GM19372 (cell line): ENCODE data around the gene COMMD2.

Source experiments
- ATAC-seq: cut with Tn5 transposase; IDR thresholded peaks from one replicate; pipeline ENCODE4 v1.9.1; 2021; ENCODE audit warnings: mild to moderate bottlenecking, low read depth, moderate library complexity; ENCODE audit not compliant: unreplicated experiment

COMMD2 gene

DNA sequence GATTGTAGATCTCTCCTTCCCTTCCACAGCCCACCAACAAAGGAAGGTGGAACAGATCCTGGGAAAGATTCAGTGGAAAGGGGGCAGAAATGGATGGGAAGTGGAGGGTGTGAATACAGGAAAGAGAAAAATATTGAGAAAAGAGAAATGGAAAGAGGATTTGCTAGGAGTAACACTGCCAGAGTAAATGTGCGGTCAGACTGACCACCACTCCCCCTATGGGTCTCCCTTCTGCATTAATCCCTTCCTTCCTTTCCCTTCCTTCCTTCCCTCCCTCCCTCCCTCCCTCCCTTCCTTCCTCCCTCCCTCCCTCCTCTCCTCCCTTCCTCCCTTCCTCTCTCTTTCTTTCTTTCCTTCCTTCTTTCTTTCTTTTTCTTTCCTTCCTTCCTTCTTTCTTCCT lies 12.0 kb upstream of the COMMD2 start:
- no peak for ATAC-seq

DNA sequence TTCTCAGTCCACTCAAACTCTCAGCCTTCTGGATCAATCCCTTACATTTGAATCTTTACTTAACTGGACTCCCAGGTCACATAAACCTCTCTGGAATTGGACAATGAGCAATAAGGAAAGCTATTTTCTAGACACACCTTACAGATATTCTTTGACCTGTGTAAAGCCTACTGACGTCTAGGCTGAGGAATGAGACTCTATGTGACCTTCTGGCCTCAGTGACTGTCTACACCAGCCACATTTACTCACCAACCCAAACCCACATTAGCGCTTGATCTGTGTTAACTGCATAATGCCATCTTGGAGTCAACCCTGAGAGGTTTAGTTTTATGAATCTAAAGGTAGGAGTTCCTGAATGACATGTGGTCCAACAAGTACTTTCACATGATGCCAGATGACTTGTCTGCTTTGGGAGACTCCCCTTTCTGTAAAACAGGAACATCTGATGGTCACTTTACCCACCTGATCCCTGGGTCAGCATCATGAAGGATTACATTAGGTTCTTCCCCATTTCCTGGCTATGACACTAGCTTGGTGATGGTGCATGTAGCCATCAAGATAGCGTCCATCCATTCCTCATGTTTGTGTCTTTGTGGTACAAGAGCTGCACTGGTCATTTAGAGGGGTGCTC lies 11.4 kb upstream of the COMMD2 start:
- ATAC-seq, result no peak

DNA sequence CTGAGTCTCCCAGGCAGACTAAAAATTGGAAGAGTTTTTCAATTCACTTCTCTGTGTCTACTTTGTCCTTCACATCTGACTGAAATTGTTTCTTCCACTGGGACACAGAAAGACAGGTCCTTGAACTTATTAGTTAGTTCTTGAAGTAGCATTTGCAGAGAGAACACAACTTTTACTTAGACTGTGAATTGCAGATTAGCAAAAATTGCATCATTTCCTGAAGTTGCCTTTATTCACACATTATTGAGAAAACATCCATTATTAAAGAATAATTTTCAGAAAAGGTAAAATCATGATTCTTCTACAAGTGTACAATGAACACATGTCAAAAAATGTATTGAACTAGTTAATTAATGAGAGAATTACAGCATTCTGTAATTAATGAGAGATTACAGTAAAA lies 1.4 kb upstream of the COMMD2 start:
- ATAC-seq, result no peak

DNA sequence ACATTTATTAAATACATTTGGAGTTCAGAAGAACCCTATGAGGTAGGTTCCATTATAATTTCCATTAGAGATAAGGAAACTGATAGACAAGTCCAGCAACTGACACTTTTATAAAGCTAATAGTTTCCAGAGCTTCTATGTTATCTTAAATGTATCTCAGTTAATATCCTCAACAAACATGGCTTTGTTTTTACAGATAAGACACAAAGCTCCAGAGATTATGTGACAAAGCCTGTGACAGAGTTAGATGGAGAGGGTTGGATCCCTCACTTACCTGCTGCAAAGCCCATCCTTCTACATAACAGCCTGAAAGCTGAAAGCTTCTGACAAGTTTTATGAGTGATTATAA lies 473 bp upstream of the COMMD2 start:
- no peak for ATAC-seq

DNA sequence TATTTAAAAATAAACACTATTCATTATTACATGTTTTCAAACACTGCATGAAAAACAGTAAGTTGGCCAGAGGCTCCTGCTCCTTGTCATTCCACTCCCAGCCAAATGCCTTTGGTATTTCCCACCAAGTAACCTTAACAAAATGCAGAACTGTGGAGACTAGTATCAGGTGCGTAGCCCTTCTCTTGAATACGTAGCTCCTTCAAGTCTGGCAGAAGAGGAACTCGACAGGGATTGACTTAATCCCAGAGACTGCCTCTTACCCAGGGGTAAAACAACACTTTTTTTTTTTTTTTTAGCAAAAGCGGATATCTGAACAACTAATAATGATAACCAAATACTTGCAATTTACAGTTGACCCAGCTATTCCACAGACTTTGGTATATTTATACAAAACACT lies 738 bp downstream of the COMMD2 start:
- ATAC-seq, result no peak

DNA sequence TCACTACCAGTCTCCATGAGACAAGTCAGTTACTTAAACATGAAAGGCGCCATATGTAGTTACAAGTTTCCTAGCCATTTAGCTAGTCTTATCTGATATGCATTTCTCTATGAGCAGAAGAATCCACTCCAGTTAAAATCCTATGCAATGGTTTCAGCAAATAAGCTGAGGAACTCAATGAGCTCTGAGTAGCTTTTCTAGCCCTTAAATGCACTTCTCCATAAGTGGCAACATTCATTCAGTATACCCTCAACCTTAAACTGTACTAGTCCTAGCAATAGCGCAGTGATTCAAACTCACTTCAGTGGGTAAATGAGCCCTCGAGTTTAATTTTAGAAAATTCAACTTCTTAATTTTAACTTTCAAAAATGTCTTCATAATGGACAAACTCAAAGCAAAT lies 7.7 kb downstream of the COMMD2 start:
- ATAC-seq, result no peak

DNA sequence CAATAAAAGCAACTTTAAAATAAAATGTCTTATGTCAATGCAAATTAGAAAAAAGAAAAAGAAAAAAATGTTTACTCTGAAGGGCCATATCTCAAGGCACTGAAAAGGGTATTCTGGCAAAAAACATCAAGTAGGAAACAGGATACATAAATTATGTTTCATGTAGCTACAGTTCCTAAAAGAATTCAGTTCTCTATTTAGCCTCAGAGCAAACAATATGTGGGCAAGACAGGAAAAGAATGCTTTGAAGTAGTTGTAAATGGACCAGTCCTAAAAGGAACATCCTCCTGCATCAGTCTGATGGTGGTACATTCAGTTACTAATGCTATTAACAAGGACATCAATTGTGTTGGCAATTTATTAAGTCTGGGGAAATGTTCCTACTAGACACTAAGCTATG lies 8.1 kb downstream of the COMMD2 start:
- no peak for ATAC-seq

DNA sequence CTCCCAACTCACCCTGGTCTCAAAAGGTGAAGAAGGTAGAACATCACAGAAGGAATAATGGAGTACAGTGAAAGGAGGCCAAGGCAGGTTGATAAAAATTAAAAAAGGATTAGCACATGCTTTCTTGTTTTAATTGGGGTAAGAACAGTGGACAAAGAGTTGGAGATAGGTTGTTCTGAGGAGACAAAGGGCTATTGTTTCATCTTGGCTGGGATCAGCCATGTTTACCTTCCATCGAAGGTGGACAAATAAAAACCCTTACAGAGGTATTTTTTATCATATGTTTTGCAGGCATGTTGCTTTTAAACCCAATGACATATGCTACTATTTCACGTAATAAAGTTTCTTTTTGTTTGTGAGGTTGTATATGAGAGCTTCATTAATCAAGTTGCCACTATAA lies 12.9 kb downstream of the COMMD2 start:
- no peak for ATAC-seq

DNA sequence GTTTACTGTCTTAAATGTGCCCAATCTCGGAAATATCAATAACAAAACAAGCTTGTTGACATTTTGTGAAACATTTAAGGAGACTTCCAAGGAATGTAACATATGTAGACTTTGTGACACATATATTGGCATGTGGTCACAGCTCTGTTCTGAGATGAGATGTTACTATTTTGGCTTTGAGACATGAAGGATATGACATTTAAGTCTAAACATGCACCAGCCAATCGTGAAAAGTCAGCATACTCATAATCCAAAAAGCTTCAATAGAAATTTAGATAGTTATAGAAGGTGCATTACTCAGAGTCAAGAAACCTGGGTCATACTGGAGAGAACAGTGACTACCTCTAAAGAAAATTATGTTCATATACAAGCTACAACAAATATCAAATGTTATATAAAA lies 13.4 kb downstream of the COMMD2 start:
- no peak for ATAC-seq

DNA sequence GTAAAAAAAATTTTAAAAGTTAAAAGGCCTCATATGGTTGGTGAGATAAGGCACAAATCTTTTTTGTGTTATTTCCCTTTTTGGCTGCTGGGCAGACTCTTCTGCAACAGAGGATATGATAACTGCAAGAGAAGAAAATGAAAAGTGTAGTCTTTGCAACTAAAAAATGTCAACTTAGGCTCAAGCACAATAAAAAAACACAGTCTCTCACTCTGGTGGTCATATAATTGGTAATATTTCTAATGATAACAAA lies 15.4 kb downstream of the COMMD2 start:
- no peak for ATAC-seq

DNA sequence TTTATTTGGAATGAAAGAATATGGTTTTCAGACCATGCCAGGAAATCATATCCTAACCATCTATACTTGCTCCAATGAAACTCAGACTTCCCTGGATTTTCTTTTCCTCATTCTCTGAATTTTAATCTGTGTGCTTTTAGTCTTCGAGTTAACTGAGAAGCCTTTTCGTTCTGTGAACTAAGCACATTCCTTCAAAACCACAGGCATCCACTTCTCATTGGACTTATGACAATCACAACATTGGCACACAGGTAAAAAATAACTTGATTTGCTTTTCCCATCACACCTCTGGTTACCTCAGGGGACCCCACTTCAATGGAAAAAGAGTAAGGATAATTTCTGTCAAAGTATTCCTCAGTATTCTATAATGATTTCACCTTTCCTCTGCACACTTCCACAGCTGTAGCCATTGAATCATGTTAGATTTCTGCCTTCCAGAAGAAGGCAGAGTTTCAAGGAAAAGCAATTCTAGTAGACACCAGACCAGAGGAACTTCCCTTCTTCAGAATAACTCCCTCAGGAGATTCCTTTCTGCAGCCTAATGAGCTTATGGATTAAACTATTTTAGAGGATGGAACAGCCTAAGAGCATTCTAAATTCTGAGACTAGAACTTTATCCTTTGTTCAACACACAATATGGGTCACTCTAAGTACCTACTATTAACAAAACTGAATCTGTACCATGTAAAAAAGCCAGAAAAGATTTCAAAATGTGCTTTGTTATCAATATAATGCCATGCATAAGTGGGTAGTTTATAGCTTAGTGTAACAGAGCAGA lies 15.9 kb downstream of the COMMD2 start:
- ATAC-seq, result no peak

DNA sequence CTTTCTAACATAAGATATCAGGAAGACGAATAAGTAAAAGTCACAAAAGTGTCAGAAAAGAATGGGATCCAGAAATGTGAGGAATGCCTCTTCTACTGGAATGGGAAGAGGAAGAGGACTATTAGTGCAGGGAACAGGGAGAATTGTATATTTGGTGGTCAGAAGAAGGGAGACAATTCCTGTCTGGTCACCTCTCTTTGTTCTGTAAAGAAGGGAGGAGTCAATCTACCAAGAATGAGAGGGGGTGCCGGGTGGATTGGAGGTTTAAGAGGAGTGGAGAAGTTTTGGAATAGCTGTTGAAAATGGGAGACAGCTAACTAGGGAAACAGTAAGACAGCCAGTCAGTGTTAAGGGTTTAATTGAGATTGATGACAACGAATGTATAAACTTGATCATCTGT lies 20.1 kb downstream of the COMMD2 start:
- ATAC-seq, result no peak

DNA sequence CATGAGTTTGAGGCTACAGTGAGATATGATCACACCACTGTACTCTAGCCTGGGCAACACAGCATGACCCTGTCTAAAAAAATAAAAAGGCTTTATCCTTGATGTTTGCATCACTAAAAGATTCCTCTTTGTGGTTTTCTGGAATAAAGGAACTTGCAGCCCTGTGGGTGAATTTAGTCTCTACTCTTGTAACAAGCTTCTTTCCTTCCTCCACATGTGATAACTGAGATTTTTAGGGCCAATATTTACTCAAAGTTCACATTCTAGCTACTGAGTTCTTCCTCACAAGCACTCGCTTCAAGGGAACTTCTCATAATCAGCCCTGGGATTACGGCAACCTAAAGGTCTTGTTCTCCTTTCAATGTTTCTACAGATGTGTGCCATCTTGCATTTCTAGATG lies 24.6 kb downstream of the COMMD2 start:
- no peak for ATAC-seq

DNA sequence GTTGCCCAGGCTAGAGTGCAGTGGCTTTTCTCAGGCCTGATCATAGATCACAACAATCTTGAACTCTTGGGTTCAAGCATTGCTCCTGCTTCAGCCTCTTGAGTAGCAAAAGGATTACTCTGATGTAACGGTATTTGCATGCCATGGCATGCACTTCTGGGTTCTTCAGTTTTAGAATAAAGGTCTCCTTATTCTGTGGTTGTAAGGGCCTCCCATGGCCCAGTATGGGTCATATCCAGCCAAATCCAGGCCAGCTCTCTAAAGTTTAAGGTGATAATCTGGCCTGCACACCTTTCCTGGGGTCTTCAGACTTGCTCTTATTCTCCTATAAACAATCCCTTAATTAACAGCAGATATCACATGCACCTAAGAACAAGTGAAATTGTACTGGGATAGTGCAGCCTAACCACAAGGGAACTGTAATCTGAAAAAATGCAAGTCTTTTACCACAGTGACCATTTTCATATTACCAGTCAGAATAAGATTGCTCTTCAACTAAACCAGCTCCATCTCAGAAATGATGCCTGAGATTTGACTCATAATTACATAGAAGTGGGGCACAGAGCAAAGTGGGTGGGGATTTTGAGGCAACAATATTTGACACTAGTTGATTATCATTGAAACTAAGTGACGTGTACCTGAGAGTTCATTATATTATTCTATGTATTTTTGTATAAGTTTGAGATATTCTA lies 25.4 kb downstream of the COMMD2 start:
- no peak for ATAC-seq

DNA sequence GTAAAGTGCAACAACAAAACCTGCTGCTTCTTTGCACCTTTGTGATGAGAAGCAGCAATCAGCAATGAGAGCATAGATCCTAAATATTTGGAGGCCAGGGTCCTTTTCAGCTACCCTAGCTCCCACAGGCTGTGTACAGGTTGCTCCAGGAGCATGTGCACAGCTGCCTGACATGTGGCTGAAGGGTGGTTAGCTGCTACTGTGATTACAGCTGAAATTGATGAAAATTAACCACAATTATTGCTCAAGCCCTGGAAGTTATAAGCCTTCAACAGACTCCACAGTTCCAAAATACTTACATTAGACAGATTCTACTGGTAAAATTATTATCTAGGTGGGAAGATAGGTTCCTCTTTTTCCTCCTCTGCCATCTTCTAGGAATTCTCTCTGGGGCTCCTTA lies 28.5 kb downstream of the COMMD2 start:
- no peak for ATAC-seq

DNA sequence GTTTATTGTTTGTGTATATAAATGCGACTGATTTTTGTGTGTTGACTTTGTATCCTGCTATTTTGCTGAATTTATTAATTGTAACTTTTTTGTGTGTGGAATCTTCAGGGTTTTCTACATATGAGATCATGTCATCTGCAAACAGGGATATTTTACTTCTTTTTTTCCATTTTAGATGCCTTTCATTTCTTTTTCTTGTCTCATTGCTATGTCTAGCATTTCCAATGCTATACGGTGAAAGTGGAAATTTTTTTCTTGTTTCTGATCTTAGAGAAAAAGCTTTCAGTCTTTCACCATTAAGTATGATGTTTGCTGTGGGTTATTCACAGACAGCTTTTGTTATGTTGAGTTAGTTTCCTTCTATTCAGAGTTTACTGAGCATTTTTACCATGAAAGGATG lies 31.4 kb downstream of the COMMD2 start:
- no peak for ATAC-seq

DNA sequence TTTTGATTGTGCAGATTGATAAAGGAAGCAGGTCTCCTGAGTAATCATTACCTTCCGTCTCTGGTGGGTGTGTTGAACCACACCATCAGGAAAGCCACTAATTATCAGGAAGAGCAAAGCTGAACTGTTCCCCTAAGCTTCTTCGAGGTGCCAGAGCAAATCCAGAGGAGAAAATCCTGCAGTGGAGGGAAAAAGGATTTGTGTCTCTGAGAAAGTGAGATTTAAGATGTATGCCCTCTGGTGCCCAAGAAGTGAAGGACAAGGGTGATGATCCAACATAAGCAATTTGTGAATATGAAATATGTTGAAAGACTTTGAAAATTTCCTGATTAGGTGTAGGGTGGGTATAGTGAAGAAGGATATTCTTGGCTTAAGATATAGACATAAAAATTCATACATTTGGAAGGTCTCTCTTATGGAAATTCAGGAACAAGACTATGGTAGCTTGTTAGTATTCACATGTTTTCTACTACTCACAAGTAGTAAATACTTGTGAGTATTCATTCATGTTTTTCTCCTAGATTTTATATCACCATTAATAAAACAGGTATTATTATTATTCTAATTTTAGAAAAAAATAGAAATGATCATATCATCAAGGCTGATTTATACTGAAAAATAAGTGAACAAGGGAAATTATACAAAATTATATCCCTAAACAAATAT lies 34.8 kb downstream of the COMMD2 start:
- ATAC-seq, result no peak

DNA sequence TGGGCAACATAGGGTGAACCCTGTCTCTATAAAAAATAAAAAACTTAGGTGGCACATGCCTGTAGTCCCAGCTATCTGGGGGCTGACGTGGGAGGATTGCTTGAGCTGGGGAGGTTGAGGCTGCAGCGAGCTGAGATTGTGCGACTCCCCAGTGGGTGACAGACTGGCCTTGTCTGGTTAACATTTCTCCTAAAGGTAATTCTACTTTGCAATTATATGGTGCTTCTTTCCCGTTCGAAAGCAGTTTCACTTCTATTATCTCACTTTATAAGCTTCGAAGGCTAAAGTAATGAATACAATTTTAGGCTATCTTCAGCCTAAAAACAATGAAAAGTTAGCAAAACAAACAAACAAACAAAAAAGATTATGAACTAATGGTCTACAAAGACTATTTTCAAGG lies 35.3 kb downstream of the COMMD2 start:
- ATAC-seq, result no peak

DNA sequence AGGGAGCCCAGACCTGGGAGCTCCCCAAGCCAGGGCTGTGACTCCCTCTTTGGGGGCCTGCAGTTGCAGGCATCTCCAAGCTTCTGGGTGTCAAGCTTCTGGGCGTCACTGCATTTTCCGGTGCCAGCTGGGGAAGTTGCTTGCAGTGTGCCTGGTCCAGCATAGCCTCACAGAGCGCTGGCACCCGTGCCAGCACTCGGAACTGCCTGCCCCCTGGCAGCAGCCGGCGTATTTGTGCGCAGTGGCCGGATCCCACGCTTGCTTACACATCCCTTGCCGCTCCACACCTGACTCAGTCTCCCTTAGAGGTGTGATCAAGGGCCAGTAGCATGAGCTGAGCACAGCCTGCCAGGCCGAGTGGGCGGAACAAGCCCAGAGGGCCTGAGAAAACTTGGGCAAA lies 37.0 kb downstream of the COMMD2 start:
- no peak for ATAC-seq

DNA sequence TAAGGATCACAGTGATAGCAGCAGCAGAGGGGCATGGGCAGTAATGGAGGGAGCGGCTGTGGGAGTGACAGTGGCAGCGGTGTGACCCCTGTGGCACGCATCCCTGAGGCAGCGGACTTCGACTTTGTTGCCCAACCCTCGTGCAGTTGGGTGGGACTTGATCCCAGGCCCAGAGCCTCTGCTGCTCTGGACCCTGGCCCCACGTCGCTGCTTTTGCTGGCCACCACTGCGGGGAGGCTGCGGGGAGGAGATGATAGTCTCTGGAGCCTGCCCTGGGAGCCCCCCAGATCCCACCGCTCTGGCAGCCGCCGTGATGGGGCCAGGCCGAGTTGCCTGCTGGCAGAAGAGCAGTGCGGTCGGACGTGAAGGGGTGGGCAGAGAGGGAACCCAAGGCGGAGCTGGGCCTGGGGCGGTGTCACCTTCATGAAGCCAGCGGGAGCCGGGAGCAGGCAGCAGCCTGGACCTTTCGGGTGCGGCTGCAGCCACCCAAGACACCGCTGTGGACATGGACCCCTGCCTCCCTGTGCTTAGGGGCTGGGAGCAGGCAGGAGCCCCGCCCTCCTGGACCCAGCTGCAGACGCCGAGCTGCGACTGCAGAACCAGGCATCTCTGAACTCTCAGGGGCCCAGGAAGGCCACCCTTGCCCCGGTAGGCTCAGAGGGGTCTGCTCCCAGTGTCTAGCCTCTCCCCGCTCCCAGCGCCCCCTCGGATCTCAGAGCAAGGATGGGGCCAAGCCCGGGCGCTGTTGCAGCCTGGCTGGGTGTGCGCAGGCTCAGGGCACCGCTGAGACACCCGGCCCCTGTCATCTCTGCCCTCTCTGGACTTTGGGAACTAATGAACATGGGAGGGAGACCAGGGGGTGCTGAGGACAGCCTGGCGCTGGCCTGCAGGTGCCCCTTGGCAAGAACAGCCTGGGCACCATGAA lies 38.3 kb downstream of the COMMD2 start:
- no peak for ATAC-seq

DNA sequence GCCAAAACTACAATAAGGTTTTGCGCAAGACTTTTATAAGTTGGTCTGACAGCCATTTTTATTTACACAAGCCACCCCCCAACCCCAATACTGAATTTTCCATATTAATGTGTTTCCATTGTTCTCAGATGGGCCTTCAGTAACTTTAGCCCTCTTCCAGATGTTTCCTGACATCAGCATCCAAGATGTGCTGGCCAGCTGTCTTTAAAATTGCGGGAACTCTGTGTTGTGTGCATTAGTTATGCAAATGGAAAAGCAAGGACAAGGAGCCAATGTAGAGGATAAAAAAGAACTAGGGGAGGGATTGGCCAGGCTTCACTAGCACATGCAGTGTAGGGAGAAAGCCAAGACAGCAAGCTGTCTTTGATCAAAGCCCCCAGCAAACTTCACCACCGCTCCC lies 45.4 kb downstream of the COMMD2 start:
- no peak for ATAC-seq
